Gastroesophageal sphincter (tissue), 4 donors: ENCODE results near the gene F2RL2. TPM values are rescaled to one million over a fixed set of nuclear protein-coding genes. Genes with fewer than 3 reads are reported as not detected.

ENCODE experiments used
- ATAC-seq: fragments of 150-250 bp; one replicate; pipeline ENCODE4 v1.9.1; 2016; ENCODE audit warnings: mild to moderate bottlenecking, moderate library complexity
- H3K27ac ChIP-seq, 4 donors: fragments of 200-600 bp; sonication (generic) in 3 of 4; 1 replicate in 3 of 4; 2 replicates in 1 of 4; pipeline ENCODE4 v1.5.1; 2016 to 2019
- H3K27me3 ChIP-seq: fragments of 200-600 bp; sonication (generic); one replicate; pipeline ENCODE4 v1.5.1; 2019
- H3K36me3 ChIP-seq, 2 donors: fragments of 200-600 bp; sonication (generic); one replicate each; pipeline ENCODE4 v1.5.1; 2019; ENCODE audit warnings: control low read depth in 1 of 2
- H3K4me1 ChIP-seq, 3 donors: fragments of 200-600 bp; sonication (generic); 1 replicate in 2 of 3; 2 replicates in 1 of 3; pipeline ENCODE4 v1.5.1; 2016 to 2019; ENCODE audit warnings: control low read depth in 2 of 3
- H3K4me3 ChIP-seq, 2 donors: fragments of 200-600 bp; sonication (generic); one replicate each; pipeline ENCODE4 v1.5.1; 2019; ENCODE audit warnings: mild to moderate bottlenecking in 1 of 2, moderate library complexity in 1 of 2
- H3K9me3 ChIP-seq, 3 donors: fragments of 200-600 bp; sonication (generic); one replicate each; pipeline ENCODE4 v1.5.1; 2017 to 2019; ENCODE audit warnings: control low read depth in 2 of 3
- EP300 ChIP-seq: sonication (generic); formaldehyde crosslinking; IDR thresholded peaks from one replicate; pipeline ENCODE4 v1.6.1; 2017; ENCODE audit warnings: antibody characterized with exemption, mild to moderate bottlenecking
- POLR2A ChIP-seq, 2 donors: fragments of 450-650 bp; IDR thresholded peaks; one replicate each; pipeline ENCODE4 v1.6.1; 2017; ENCODE audit warnings: antibody characterized with exemption in 2 of 2, mild to moderate bottlenecking in 2 of 2, moderate library complexity in 1 of 2
- POLR2AphosphoS5 ChIP-seq: sonication (generic); formaldehyde crosslinking; IDR thresholded peaks from one replicate; pipeline ENCODE4 v1.6.1; 2017; ENCODE audit warnings: antibody characterized with exemption
- WGBS, 2 donors: methylation state at CpG; one replicate each; pipeline ENCODE4 v1.1.5; 2018; ENCODE audit warnings: low coverage in 1 of 2; 5-methylcytosine and 5-hydroxymethylcytosine counted together
- total RNA-seq, 4 donors: library from RNA; depleted of rRNA; stranded (reverse); fragments of >200 nt; gene quantifications; one replicate each; pipeline ENCODE4 v1.1.0, GENCODE V29; 2016
- TF ChIP-seq, protein P1 (sequence below), 4 experiments: fragments of 200-600 bp in 2 of 4; fragments of 450-650 bp in 2 of 4; sonication (generic) in 1 of 4; IDR thresholded peaks; one replicate each; pipeline ENCODE4 v1.5.1; 2017 to 2019; ENCODE audit warnings: antibody characterized with exemption in 4 of 4, mild to moderate bottlenecking in 2 of 4, moderate library complexity in 2 of 4

F2RL2 gene
- total RNA-seq, 4 donors from 2014 or later, result 2.4 to 8.4 (median 5.1) TPM

DNA sequence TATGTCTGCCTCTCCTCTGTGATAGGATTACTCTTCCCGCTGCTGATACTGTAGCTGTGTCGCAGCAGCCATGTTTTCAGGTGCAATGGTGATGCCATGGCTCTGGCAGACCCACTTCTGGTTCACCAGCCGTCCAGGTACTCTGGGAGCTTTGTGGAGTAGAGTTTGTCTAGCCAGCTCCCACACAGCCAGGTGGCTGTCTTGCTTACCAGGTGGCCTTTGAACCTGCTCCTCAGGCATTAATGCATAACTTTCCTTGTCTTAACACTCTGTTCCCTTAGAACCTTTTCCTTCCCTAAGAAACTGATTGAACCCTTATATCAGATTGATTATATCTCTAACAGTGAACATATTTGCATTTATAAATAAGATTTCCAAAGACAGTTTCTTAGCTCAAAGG is 42.2 kb downstream of the F2RL2 start:
- Histone ChIP-seq H3K27ac (no peak overlapping the region), H3K4me3 (no peak overlapping the region), H3K36me3 (no peaks in the 10 kb centered on the region), H3K4me1 (peaks cover 0 to 8% (median 0%) of the 10 kb centered on the region in 3 donors), H3K9me3 (no peaks in the 10 kb centered on the region), H3K27me3 (no peaks in the 10 kb centered on the region)
- WGBS, 2 donors, result 70 to 90% methylated on average over 2 of the region's 3 CpGs
- ATAC-seq, result no peak
- TF ChIP-seq, protein P1, sequence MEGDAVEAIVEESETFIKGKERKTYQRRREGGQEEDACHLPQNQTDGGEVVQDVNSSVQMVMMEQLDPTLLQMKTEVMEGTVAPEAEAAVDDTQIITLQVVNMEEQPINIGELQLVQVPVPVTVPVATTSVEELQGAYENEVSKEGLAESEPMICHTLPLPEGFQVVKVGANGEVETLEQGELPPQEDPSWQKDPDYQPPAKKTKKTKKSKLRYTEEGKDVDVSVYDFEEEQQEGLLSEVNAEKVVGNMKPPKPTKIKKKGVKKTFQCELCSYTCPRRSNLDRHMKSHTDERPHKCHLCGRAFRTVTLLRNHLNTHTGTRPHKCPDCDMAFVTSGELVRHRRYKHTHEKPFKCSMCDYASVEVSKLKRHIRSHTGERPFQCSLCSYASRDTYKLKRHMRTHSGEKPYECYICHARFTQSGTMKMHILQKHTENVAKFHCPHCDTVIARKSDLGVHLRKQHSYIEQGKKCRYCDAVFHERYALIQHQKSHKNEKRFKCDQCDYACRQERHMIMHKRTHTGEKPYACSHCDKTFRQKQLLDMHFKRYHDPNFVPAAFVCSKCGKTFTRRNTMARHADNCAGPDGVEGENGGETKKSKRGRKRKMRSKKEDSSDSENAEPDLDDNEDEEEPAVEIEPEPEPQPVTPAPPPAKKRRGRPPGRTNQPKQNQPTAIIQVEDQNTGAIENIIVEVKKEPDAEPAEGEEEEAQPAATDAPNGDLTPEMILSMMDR (IDR thresholded peaks at IDR 0.05), result no peak
- TF ChIP-seq POLR2A (IDR thresholded peaks at IDR 0.05) (no peak), POLR2AphosphoS5 (no peak), EP300 (no peak)

DNA sequence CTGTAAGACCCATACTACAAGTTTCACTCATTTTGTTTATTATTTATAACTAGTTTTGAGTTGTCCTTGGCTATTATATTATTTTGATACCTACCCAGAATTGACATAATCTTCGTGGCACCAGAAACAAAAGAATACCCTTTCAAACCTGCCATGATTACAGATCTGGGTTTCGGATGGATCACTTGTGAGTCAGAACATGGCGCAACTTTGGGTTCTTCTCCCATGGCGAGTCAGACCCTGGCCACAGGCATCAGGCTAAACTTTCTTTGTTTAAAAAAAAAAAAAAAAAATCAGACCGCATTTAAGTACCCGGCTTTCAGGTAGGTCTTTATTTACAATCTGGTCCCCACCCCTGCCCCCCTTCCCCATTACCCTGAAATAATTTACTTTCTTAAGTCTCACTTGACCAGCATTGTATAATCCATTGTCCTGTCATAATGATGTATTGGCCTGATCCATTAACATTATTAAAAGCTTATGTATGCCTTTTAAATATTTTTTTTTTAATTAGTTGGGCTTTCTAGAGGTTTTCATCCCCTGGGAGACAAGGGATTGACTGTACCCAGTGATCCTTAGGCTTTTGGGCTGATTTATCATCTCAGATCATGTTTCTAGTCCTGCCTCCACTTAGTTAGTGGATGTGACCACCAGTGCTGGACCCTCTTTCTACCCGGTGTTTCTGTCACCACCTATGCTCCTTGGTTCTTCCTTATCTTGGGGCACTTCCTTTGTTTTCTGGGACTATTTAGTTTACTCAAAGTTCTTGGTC is 43.9 kb downstream of the F2RL2 start:
- Histone ChIP-seq H3K9me3 (no peaks in the 10 kb centered on the region), H3K27ac (no peak overlapping the region), H3K27me3 (no peaks in the 10 kb centered on the region), H3K36me3 (no peaks in the 10 kb centered on the region), H3K4me3 (no peak overlapping the region), H3K4me1 (peaks cover 0 to 8% (median 0%) of the 10 kb centered on the region in 3 donors)
- ATAC-seq, result no peak
- 88 to 89% methylated on average over 6 to 7 of the region's 7 CpGs for WGBS, 2 donors
- TF ChIP-seq POLR2A (IDR thresholded peaks at IDR 0.05), result no peak
- no peak for TF ChIP-seq POLR2AphosphoS5
- TF ChIP-seq EP300, result no peak
- TF ChIP-seq, protein P1 (IDR thresholded peaks at IDR 0.05), result no peak

DNA sequence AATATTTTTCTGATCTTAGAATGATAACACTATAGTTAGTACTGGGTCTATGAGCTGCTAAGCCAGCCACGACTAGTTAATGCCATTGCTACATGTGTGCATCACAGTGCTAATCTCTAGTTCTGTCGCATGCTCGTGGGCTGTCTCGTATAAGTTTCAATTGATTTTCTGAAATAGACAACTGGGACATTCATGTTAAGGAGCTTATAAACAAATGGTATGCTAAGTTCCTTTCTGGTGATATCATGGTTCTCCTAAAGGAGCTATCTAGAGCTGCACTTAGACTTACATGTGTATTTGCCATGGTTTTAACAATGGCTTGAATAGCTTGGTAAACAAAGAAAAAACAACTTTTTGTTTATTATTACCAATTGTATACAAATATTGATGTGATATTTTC is 46.2 kb downstream of the F2RL2 start:
- Histone ChIP-seq H3K4me1 (peaks cover 0 to 8% (median 0%) of the 10 kb centered on the region in 3 donors), H3K27ac (no peak overlapping the region), H3K4me3 (no peak overlapping the region), H3K9me3 (no peaks in the 10 kb centered on the region), H3K36me3 (no peaks in the 10 kb centered on the region), H3K27me3 (no peaks in the 10 kb centered on the region)
- no peak for ATAC-seq
- TF ChIP-seq POLR2A (IDR thresholded peaks at IDR 0.05) (no peak), POLR2AphosphoS5 (no peak), EP300 (no peak)
- TF ChIP-seq, protein P1 (IDR thresholded peaks at IDR 0.05), result no peak
- 51 to 75% methylated on average over 4 of the region's 4 CpGs for WGBS, 2 donors

DNA sequence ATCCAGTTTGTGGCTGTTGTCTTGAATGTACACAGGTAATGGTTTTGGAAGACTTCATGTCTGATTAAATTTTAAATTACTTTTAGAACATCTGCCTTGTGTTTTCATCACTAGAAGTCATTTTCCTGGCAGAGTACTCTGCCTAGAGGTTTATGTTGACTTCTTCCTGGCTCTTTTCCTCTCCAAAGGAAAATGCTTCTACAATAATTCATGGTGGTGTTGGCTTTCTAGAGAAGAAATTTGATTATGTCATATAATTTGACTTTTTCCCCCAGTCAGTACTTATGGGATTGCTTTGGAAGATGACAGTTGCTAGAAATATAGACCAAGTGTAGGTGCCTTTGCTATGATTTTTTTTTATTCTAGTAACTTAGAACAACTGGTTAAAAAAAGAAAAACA is 46.8 kb downstream of the F2RL2 start:
- TF ChIP-seq POLR2A (IDR thresholded peaks at IDR 0.05) (no peak), EP300 (no peak), POLR2AphosphoS5 (no peak)
- TF ChIP-seq, protein P1 (IDR thresholded peaks at IDR 0.05), result no peak
- peaks cover 0 to 8% (median 0%) of the 10 kb centered on the region in 3 donors for H3K4me1 ChIP-seq
- H3K27ac ChIP-seq, result no peak overlapping the region
- no peaks in the 10 kb centered on the region for H3K36me3 ChIP-seq
- no peak overlapping the region for H3K4me3 ChIP-seq
- no peaks in the 10 kb centered on the region for H3K9me3 ChIP-seq
- no peaks in the 10 kb centered on the region for H3K27me3 ChIP-seq
- ATAC-seq, result no peak

DNA sequence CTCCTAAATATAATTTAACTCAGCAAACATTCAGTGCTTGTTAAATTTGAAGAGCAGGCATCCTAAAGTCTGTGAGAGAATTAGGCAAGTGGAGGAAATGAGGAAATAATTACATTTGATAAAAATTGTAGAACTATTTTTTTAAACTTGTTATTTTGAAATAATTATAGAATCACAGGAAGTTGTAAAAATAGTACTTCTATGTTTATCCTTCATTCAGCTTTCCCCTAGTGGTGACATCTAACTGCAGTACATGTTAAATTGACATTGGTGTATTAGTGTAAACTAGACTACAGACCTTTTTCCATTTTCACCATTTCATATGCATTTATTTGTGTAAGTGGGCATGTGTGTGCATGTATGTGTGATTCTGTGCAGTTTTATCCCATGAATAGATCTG is 51.6 kb downstream of the F2RL2 start:
- no peak overlapping the region for H3K4me3 ChIP-seq
- TF ChIP-seq POLR2AphosphoS5 (no peak), EP300 (no peak), POLR2A (IDR thresholded peaks at IDR 0.05) (no peak)
- TF ChIP-seq, protein P1 (IDR thresholded peaks at IDR 0.05), result no peak
- H3K27ac ChIP-seq, result no peak overlapping the region
- H3K9me3 ChIP-seq, result no peaks in the 10 kb centered on the region
- no peaks in the 10 kb centered on the region for H3K36me3 ChIP-seq
- ATAC-seq, result no peak
- H3K4me1 ChIP-seq, result peaks cover 0 to 3% (median 0%) of the 10 kb centered on the region in 3 donors
- no peaks in the 10 kb centered on the region for H3K27me3 ChIP-seq
